Erythroblast (primary cell): ENCODE results near the gene CMTM5.

ENCODE experiments used
- GATA1 ChIP-seq: IDR thresholded peaks from 2 replicates; pipeline ENCODE4 v1.6.1; 2011; ENCODE audit warnings: low read depth, mild to moderate bottlenecking, control low read depth, low read length, moderate library complexity
- POLR2A ChIP-seq: IDR thresholded peaks from 2 replicates; pipeline ENCODE4 v1.6.1; 2011; ENCODE audit warnings: mild to moderate bottlenecking, low read length

DNA sequence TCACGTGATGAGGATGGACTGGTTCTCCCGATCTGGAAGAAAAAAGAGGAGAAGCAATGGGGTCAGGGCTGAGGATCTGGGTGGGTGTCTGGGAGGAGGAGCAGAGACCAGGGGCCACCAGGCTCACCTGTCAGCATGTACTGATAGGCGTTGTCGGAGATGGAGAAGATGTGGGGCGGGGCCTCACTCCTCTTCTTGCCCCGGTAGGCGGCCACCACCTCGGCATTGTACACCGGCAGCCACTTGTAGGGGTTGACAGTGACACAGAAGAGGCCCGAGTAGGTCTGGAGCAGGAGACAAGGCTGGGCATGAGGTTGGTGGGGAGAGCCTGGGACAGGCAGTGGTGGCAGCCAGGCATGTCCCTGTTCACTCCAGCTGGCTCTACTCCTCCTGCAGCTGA lies 28.2 kb downstream of the CMTM5 start:
- no peak for TF ChIP-seq POLR2A
- no peak for TF ChIP-seq GATA1
